ENCODE data around the gene ADAM12.

- TF ChIP-seq CTCF (IDR thresholded peaks at IDR 0.05; ENCODE audit: low read length) (no peak), EZH2phosphoT487 (IDR thresholded peaks at IDR 0.05; ENCODE audit: low read length) (no peak)
Measured at GRCh38 chr10:126027692-126028091, 360.6 kb downstream of the ADAM12 start.
